CD8-positive, alpha-beta memory T cell (primary cell): ENCODE measurements around the gene GALP. TPM values are rescaled to one million over a fixed set of nuclear protein-coding genes. Genes with fewer than 3 reads are reported as not detected.
A peak's percentile ranks its signal among the peaks of the same experiment; 100 is the strongest.

Source experiments
- CTCF ChIA-PET: fragments of 350-600 bp; sonication (Branson Sonifier 250); formaldehyde crosslinking; loops from one replicate; lab custom pipeline; 2021; ENCODE audit warnings: antibody characterized with exemption; lab: Charles Lee
- POLR2A ChIA-PET: fragments of 350-600 bp; sonication (Branson Sonifier 250); formaldehyde crosslinking; loops from one replicate; lab custom pipeline; 2021; ENCODE audit warnings: antibody characterized with exemption; lab: Charles Lee
- DNase-seq, 5 donors: peaks; one replicate each; pipeline versions ENCODE4 v3.0.0 to v3.0.0-alpha.2; 2020 to 2022; ENCODE audit warnings: mixed read lengths in 1 of 5
- H3K27ac ChIP-seq: one replicate; pipeline ENCODE4 v1.7.0; 2013; ENCODE audit warnings: low read depth, mild to moderate bottlenecking, low read length, moderate library complexity
- H3K27me3 ChIP-seq: 2 replicates; pipeline ENCODE4 v1.7.0; 2013; ENCODE audit warnings: low read length, mild to moderate bottlenecking; ENCODE audit not compliant: insufficient read depth, poor library complexity, severe bottlenecking
- H3K36me3 ChIP-seq: 2 replicates; pipeline ENCODE4 v1.7.0; 2013; ENCODE audit warnings: mild to moderate bottlenecking, low read length, moderate library complexity; ENCODE audit not compliant: insufficient read depth
- H3K4me1 ChIP-seq: 2 replicates; pipeline ENCODE4 v1.7.0; 2013; ENCODE audit warnings: mild to moderate bottlenecking, low read length, moderate library complexity; ENCODE audit not compliant: insufficient read depth
- H3K4me3 ChIP-seq: 2 replicates; pipeline ENCODE4 v1.7.0; 2013; ENCODE audit warnings: mild to moderate bottlenecking, low read length
- H3K9me3 ChIP-seq: 2 replicates; pipeline ENCODE4 v1.7.0; 2013; ENCODE audit warnings: mild to moderate bottlenecking, low read length
- H3K27ac Mint-ChIP-seq, 8 donors: one replicate each; pipeline ENCODE4 v1.8.0; 2020 to 2021; ENCODE audit warnings: mixed read lengths in 8 of 8, mild to moderate bottlenecking in 6 of 8, inconsistent platforms in 3 of 8, moderate library complexity in 3 of 8
- H3K27me3 Mint-ChIP-seq, 2 donors: one replicate each; pipeline ENCODE4 v1.8.0; 2020 to 2021; ENCODE audit warnings: mixed read lengths in 2 of 2, mild to moderate bottlenecking in 1 of 2, moderate library complexity in 1 of 2
- H3K36me3 Mint-ChIP-seq, 3 donors: one replicate each; pipeline ENCODE4 v1.8.0; 2020 to 2021; ENCODE audit warnings: mixed read lengths in 3 of 3, inconsistent platforms in 1 of 3, mild to moderate bottlenecking in 1 of 3
- H3K4me1 Mint-ChIP-seq, 3 donors: one replicate each; pipeline ENCODE4 v1.8.0; 2020 to 2021; ENCODE audit warnings: mixed read lengths in 3 of 3, inconsistent platforms in 1 of 3, mild to moderate bottlenecking in 1 of 3
- H3K4me3 Mint-ChIP-seq, 7 donors: one replicate each; pipeline ENCODE4 v1.8.0; 2020 to 2021; ENCODE audit warnings: mixed read lengths in 7 of 7, mild to moderate bottlenecking in 6 of 7, moderate library complexity in 4 of 7, inconsistent platforms in 2 of 7
- H3K9me3 Mint-ChIP-seq, 5 donors: one replicate each; pipeline ENCODE4 v1.8.0; 2020 to 2022; ENCODE audit warnings: mixed read lengths in 5 of 5, mild to moderate bottlenecking in 3 of 5, moderate library complexity in 2 of 5, inconsistent platforms in 1 of 5
- polyA plus RNA-seq: library from polyadenylated mRNA; unstranded; fragments of 300-500 nt; fragmentation: Illumina TruSeq; gene quantifications from one replicate; pipeline ENCODE4 v1.2.3, GENCODE V29; 2021
- total RNA-seq, 2 experiments: library from RNA; stranded (reverse); gene quantifications; one replicate each; pipeline ENCODE4 v1.2.3, GENCODE V29; 2021

The GALP gene
- total and polyA plus RNA-seq, 3 experiments from 2014 or later, result not detected

- Histone ChIP-seq H3K4me3 (no peak overlapping the region), H3K27me3 (no peaks in the 10 kb centered on the region), H3K4me1 (no peaks in the 10 kb centered on the region), H3K27ac (no peak overlapping the region), H3K36me3 (no peaks in the 10 kb centered on the region), H3K9me3 (no peaks in the 10 kb centered on the region)
- no peaks in the 10 kb centered on the region for H3K9me3 Mint-ChIP-seq
- POLR2A ChIA-PET, result no interaction called here
- no peak overlapping the region for H3K27ac Mint-ChIP-seq
- H3K36me3 Mint-ChIP-seq, result peaks cover 11 to 47% (median 20%) of the 10 kb centered on the region in 3 donors
- CTCF ChIA-PET, result no interaction called here
- H3K4me3 Mint-ChIP-seq, result no peak overlapping the region
- DNase-seq, result no peak
- peaks cover 9 to 22% (median 11%) of the 10 kb centered on the region in 3 donors for H3K4me1 Mint-ChIP-seq
- H3K27me3 Mint-ChIP-seq, result no peaks in the 10 kb centered on the region
Measured at GRCh38 chr19:56149656-56150038, 26.2 kb upstream of the GALP start.

- Mint-ChIP-seq H3K9me3 (no peaks in the 10 kb centered on the region), H3K4me1 (peaks cover 9 to 22% (median 11%) of the 10 kb centered on the region in 3 donors), H3K27me3 (no peaks in the 10 kb centered on the region), H3K27ac (peak overlapping the region in 1 of 8 donors; percentile 4), H3K4me3 (no peak overlapping the region), H3K36me3 (peaks cover 11 to 52% (median 22%) of the 10 kb centered on the region in 3 donors)
- no peak overlapping the region for H3K4me3 ChIP-seq
- ChIA-PET CTCF (no interaction called here), POLR2A (no interaction called here)
- no peaks in the 10 kb centered on the region for H3K27me3 ChIP-seq
- DNase-seq, result no peak
- H3K27ac ChIP-seq, result no peak overlapping the region
- H3K9me3 ChIP-seq, result no peaks in the 10 kb centered on the region
- no peaks in the 10 kb centered on the region for H3K4me1 ChIP-seq
- no peaks in the 10 kb centered on the region for H3K36me3 ChIP-seq
Measured at GRCh38 chr19:56150358-56150757, 25.4 kb upstream of the GALP start.

GRCh38 chr19:56152644-56153043 is 23.2 kb upstream of the GALP start:
- H3K36me3 Mint-ChIP-seq, result peaks cover 11 to 62% (median 22%) of the 10 kb centered on the region in 3 donors
- no peak overlapping the region for H3K4me3 Mint-ChIP-seq
- no peaks in the 10 kb centered on the region for H3K36me3 ChIP-seq
- peak overlapping the region in 1 of 8 donors; percentile 91 for H3K27ac Mint-ChIP-seq
- H3K9me3 Mint-ChIP-seq, result no peaks in the 10 kb centered on the region
- H3K27me3 Mint-ChIP-seq, result no peaks in the 10 kb centered on the region
- no peaks in the 10 kb centered on the region for H3K4me1 ChIP-seq
- H3K27ac ChIP-seq, result no peak overlapping the region
- no peak overlapping the region for H3K4me3 ChIP-seq
- no peaks in the 10 kb centered on the region for H3K9me3 ChIP-seq
- peaks cover 9 to 22% (median 11%) of the 10 kb centered on the region in 3 donors for H3K4me1 Mint-ChIP-seq
- POLR2A ChIA-PET, result no interaction called here
- H3K27me3 ChIP-seq, result no peaks in the 10 kb centered on the region
- DNase-seq, result no peak
- CTCF ChIA-PET, result no interaction called here

GRCh38 chr19:56153507-56153906 is 22.3 kb upstream of the GALP start:
- H3K36me3 ChIP-seq, result no peaks in the 10 kb centered on the region

DNA sequence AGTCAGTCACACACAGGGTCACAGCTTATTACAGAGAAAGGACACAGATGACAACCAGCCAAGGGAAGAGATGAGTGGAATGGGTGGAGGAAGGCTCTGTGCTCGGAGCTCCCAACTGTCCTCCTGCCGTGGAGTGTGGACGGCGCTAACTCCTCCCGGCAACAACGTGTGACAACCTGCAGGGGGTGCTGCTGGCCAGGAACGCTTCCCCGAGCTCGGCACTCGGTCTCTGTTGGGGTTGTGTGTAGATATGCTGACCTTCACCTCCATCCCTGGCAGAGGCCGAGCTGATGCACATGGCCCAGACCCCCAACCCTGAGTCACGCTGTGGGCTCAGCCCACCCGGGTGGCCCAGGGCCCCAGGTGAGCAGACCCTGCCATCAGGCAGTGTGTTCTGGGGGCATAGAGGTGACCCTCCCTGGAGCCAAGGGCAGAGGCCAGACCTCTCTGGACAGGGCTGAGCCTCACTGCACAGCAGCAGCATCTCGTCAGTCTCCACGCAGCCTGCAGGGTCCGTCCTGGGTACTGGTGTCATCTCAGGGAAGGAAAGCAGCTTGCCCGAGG is 20.6 kb upstream of the GALP start:
- Mint-ChIP-seq H3K9me3 (no peaks in the 10 kb centered on the region), H3K4me3 (no peak overlapping the region), H3K36me3 (peaks cover 11 to 62% (median 20%) of the 10 kb centered on the region in 3 donors), H3K4me1 (peaks cover 6 to 17% (median 7%) of the 10 kb centered on the region in 3 donors), H3K27ac (peak overlapping the region in 1 of 8 donors; percentile 23), H3K27me3 (no peaks in the 10 kb centered on the region)
- ChIA-PET CTCF (interaction anchor here (1.4 kb wide), 1 partner anchor 17 kb away, joined by 3 read pairs; no protein-coding TSS in a partner anchor), POLR2A (no interaction called here)
- Histone ChIP-seq H3K4me1 (no peaks in the 10 kb centered on the region), H3K4me3 (no peak overlapping the region), H3K36me3 (peaks cover 6% of the 10 kb centered on the region), H3K27me3 (no peaks in the 10 kb centered on the region), H3K9me3 (no peaks in the 10 kb centered on the region), H3K27ac (no peak overlapping the region)
- DNase-seq, result no peak

More at GRCh38 chr19:56153507-56153906, 22.3 kb upstream of the GALP start:
- H3K27ac Mint-ChIP-seq, result peak overlapping the region in 4 of 8 donors; percentile 1 to 66 (median 33)
- H3K27me3 Mint-ChIP-seq, result no peaks in the 10 kb centered on the region
- ChIA-PET POLR2A (no interaction called here), CTCF (no interaction called here)
- Histone ChIP-seq H3K4me1 (no peaks in the 10 kb centered on the region), H3K27ac (no peak overlapping the region), H3K27me3 (no peaks in the 10 kb centered on the region), H3K9me3 (no peaks in the 10 kb centered on the region), H3K4me3 (no peak overlapping the region)
- no peaks in the 10 kb centered on the region for H3K9me3 Mint-ChIP-seq
- peaks cover 11 to 62% (median 20%) of the 10 kb centered on the region in 3 donors for H3K36me3 Mint-ChIP-seq
- H3K4me1 Mint-ChIP-seq, result peaks cover 8 to 22% (median 11%) of the 10 kb centered on the region in 3 donors
- DNase-seq, result no peak
- H3K4me3 Mint-ChIP-seq, result no peak overlapping the region

DNA sequence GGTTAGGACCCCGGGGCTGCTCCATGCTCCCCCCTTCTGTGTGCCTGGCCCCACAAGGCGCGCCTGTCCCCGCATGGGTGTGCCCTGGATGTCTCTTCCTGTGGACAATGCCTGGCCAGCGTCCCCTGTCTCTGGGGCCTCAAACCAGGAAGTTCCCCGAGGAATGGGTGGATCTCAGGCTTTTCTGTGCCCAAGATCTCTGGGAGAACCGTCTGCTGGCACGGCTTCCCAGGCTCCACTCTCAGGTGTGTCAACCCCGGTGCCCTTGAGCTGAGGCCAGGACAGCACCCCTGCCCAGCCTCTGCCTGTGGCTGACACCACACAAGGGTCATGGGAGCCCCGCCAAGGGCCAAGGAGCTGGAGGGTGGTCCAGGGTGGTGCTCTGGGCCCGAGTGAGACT is 19.0 kb upstream of the GALP start:
- H3K4me3 ChIP-seq, result no peak overlapping the region
- CTCF ChIA-PET, result no interaction called here
- no peak overlapping the region for H3K27ac ChIP-seq
- POLR2A ChIA-PET, result no interaction called here
- no peaks in the 10 kb centered on the region for H3K4me1 ChIP-seq
- H3K9me3 Mint-ChIP-seq, result no peaks in the 10 kb centered on the region
- H3K4me1 Mint-ChIP-seq, result peaks cover 4 to 14% (median 4%) of the 10 kb centered on the region in 3 donors
- no peak for DNase-seq
- no peaks in the 10 kb centered on the region for H3K27me3 ChIP-seq
- H3K36me3 ChIP-seq, result peaks cover 6% of the 10 kb centered on the region
- H3K27ac Mint-ChIP-seq, result no peak overlapping the region
- H3K27me3 Mint-ChIP-seq, result peaks cover 0 to 2% of the 10 kb centered on the region in 2 donors
- H3K36me3 Mint-ChIP-seq, result peaks cover 8 to 70% (median 18%) of the 10 kb centered on the region in 3 donors
- H3K4me3 Mint-ChIP-seq, result no peak overlapping the region
- no peaks in the 10 kb centered on the region for H3K9me3 ChIP-seq

GRCh38 chr19:56158170-56158757 is 17.5 kb upstream of the GALP start:
- Histone ChIP-seq H3K27ac (no peak overlapping the region), H3K36me3 (peaks cover 6% of the 10 kb centered on the region), H3K9me3 (no peaks in the 10 kb centered on the region), H3K27me3 (no peaks in the 10 kb centered on the region), H3K4me3 (no peak overlapping the region), H3K4me1 (no peaks in the 10 kb centered on the region)
- Mint-ChIP-seq H3K36me3 (peaks cover 8 to 64% (median 13%) of the 10 kb centered on the region in 3 donors), H3K4me1 (peaks cover 0 to 8% (median 2%) of the 10 kb centered on the region in 3 donors), H3K27ac (no peak overlapping the region), H3K4me3 (no peak overlapping the region), H3K27me3 (peaks cover 0 to 2% of the 10 kb centered on the region in 2 donors), H3K9me3 (no peaks in the 10 kb centered on the region)
- CTCF ChIA-PET, result no interaction called here
- POLR2A ChIA-PET, result no interaction called here
- no peak for DNase-seq

- no peaks in the 10 kb centered on the region for H3K27me3 ChIP-seq
- Mint-ChIP-seq H3K4me1 (peaks cover 0 to 2% (median 0%) of the 10 kb centered on the region in 3 donors), H3K27me3 (peaks cover 0 to 2% of the 10 kb centered on the region in 2 donors), H3K4me3 (no peak overlapping the region), H3K27ac (no peak overlapping the region), H3K9me3 (no peaks in the 10 kb centered on the region), H3K36me3 (peaks cover 8 to 58% (median 8%) of the 10 kb centered on the region in 3 donors)
- DNase-seq, result no peak
- CTCF ChIA-PET, result no interaction called here
- peaks cover 6% of the 10 kb centered on the region for H3K36me3 ChIP-seq
- H3K4me3 ChIP-seq, result no peak overlapping the region
- H3K4me1 ChIP-seq, result no peaks in the 10 kb centered on the region
- POLR2A ChIA-PET, result no interaction called here
- no peaks in the 10 kb centered on the region for H3K9me3 ChIP-seq
- no peak overlapping the region for H3K27ac ChIP-seq
Measured at GRCh38 chr19:56159009-56159559, 16.7 kb upstream of the GALP start.
